GM20000 (cell line): Measurements from ENCODE around the gene ABLIM3.

Experiments used
- DNase-seq: peaks from one replicate; pipeline ENCODE4 v3.0.0; 2012; ENCODE audit warnings: low spot score
- CTCF ChIP-seq: IDR thresholded peaks from 2 replicates; pipeline ENCODE4 v1.5.1; 2012; ENCODE audit warnings: mild to moderate bottlenecking, control low read depth; ENCODE audit errors: extremely low read depth, missing control alignments

ABLIM3 gene

DNA sequence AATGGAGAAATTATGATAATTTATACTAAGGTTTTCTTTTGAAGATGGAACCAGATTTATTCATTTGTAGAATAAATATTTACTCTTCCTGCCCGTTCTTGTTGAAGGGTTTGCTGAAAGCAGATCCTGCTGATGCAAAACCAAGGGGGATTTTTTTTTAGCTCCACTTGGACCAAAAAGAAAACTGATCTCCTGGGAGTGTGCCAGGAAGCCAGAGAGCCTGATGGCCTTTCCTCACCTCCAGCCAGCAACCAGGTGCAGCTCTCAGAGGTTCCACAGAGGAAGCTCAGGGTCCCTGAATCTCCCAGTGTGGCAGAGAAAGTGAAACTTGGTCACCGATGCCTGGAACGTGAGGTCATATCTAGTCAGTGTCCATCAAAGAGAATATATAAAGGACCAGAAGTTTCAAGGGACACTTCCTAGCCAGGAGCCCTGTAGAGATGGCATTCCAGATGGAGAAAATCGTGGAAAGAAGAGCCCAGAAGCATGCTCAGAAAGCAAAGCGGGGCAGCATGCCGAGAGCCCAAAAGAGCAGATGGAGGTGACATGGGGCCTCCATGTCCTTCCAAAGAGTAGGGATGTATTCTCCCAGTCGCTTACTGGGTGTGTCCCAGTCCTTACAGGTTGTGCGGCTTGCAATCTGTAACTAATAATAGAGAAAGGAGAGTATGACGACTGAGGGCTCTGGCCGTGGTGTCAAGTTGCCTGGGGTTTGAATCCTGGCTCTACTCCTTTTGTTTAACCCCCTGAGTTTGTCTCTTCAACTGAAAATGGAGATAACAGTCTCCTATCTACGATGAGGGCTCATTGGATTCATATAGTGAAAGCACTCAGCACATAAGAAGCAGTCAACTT lies 142.6 kb downstream of the ABLIM3 start:
- DNase-seq = no peak
- TF ChIP-seq CTCF = no peak

- no peak for TF ChIP-seq CTCF
Measured at GRCh38 chr5:149284501-149284900, 143.2 kb downstream of the ABLIM3 start.

DNA sequence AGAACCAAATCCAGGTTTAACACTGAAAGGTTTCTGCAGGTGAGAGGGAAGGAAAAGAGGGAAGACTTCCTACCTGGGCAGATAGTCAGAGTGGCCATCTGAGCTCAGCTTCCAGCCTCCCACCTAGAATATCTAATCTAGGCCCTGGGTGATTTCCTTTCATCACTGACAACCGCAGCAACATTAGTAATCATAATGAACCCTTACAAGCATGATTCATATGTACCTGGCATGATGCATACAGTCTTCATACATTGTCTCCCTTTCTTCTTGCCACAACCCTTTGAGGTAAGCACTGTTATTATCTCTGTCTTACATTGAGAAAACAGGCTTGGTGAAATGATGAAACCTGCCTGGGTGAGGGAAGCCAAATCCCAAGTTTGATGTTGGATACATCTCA lies 143.9 kb downstream of the ABLIM3 start:
- no peak for TF ChIP-seq CTCF
- no peak for DNase-seq

More at GRCh38 chr5:149284501-149284900, 143.2 kb downstream of the ABLIM3 start:
- DNase-seq = no peak

- DNase-seq = no peak
- no peak for TF ChIP-seq CTCF
Measured at GRCh38 chr5:149288436-149288835, 147.1 kb downstream of the ABLIM3 start.

- DNase-seq = no peak
- TF ChIP-seq CTCF = no peak
Measured at GRCh38 chr5:149289301-149289700, 148.0 kb downstream of the ABLIM3 start.

DNA sequence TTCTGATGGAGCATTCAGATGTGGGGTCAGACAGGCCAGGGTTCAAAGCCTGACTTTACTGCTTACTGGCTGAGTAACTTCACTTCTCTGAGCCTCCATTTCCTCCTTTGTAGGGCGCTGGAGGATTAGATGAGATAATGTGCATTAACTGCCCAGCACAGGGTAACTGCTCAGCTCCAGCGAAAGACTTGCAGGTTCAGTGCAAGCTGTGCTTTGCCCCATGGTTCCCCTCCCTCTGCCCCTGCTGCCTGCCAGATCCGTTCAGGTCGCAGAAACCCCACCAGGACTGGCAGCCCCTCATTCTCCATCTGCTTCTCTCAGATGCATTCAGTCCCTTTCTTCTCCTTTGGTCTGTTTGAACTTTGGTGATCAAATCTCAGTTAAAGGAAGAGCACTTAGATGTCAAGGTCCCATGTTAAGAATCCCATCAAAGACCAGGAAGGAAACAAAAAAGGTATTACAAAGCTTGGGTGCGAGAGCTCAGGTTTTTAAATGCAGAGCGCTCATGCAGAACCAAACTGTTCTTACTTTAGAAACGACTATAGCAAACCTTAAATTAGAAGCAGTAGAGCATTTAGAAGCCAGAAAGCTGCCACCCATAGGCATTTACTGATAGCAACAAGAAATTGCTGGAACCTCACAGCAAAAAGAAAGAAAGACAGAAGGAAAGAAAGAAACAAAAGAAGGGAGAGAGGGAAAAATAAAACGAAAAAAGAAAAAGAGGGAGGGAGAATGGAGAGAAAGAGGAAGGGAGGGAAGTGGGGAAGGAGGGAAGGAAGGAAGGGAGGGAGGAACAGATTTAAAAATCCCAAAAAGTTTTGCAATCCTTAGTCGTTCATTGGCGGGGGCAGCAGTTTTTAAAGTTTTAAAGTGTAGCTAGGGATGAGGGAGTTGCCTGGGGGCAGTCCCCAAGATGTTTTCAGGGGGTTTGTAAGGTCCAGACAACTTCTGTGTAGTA lies 153.9 kb downstream of the ABLIM3 start:
- no peak for TF ChIP-seq CTCF
- DNase-seq = no peak

- TF ChIP-seq CTCF = no peak
- DNase-seq = no peak
Measured at GRCh38 chr5:149297340-149298025, 156.2 kb downstream of the ABLIM3 start.
